Activated T-helper 1 cell treated with Interleukin-2 at 50 U/mL for 16 hours (primary cell): Measurements from ENCODE around the gene RGPD8.
"Not testable (repeated sequence)": the region's sequence is repeated elsewhere in the genome, so short reads cannot be mapped to it uniquely, and the experiment has no call there.

Experiments used
- DNase-seq: peaks from one replicate; pipeline ENCODE4 v3.0.0-alpha.2; 2020; ENCODE audit warnings: low read depth

The RGPD8 gene

DNA sequence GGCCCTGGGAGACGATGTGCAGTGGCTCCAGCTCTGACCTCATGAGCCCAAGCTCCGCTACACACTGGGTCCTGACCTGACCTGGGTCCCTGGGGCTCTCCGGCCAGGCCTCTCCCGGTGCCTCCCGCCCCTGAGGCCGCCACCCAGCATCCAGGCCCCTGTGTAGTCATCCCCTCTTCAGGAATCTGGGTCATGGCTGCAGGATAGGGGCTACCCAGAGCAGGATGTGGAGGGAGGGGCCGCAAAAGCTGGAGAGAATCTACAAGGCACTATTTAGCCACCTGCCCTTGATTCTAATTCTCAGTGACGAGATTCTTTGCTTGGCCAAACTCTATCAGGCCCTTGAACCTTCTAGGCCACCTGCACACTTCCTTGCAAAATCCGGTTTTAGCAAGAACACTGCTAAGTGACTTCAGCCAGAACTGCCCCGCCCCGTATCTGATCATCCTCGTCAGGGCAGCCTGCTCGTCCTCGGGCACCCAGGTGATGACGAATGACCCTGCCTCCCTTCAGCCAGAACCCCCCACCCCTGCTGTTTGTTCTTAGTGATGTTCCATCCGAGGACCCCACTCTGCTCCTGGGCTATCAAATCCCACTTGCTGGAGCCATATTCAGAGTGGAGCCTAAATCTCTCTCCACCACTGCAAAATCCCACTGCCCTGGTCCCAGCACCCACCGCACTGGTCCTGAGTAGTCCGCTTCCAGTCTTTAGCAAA lies 2.4 kb upstream of the RGPD8 start:
- not testable (repeated sequence) for DNase-seq

DNA sequence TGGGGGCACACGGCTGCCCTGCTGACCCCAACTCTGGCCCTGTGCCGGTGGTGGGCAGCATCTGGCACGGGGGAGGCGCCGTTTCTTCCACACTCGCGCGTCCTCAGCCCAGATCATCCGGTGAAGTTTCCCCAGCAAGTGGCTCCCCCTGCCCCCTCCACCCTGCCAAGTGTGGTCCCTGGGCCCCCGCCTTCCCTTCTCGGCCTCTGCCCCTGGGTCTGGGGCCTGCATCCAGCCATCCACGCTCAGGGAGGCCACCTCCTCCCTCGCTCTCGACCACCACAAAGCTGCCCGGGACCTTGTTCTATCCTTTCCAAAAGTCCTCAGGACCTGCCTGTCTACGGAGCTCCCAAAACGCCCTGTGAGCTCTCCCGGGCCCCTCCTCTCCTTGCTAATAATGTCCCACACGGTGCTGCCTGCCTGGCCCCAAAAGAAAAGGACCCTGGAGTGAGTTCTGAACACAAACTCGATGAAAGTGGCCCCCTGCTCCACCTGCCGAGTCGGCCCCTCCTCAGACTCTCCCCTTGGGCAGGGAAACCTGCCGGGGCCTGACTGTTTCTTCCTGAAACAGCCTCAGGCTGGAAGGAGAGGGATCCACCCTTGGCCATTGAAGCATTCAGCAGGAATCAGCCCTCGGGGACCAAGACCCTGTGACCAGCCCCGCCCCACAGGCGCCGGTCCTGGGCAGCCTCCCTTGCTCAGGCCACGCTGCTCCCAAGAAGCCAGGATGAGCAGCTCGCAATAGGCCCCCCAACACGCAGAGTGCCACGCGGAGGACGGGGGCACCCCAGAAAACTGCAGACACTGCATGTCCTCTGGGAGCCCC lies 1.7 kb upstream of the RGPD8 start:
- not testable (repeated sequence) for DNase-seq

DNA sequence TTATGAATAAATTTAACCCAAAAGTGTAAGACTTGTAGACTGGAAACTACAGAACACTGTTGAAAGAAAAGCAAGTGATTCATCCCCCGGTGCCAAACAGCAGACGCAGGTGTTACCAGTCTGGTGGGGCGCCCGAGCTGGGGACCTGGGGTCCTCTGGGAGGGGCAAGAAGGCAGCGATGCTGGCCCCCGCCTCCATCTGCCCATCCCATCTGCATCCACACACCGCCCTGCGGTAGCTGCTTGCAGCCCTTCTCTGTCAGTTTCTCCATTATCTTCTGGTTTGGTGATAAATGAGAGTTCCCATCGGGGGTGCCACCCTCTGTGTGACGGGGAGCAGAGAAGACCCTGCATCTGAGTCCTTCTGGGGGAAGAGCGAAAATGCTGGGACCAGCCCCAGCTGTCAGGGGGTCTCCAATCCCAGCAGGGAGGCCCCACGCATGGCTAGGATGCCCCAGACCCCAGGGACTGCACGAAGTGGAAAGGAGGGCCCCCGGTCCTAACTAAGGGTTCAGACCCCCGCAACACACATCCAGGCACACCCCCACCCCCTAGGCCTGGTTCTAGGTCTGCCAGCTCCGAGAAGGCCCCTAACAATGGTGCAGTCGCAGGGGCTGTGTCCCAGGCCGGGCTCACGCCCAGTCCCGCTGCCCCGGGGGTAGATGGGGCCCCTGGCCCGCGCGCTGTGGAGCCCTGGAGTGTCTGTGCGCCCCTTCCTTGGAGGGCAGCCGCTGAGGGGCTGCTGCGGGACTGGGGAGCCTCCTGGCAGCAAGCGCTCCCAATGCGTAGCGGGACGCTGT lies 686 bp upstream of the RGPD8 start:
- no peak for DNase-seq

DNA sequence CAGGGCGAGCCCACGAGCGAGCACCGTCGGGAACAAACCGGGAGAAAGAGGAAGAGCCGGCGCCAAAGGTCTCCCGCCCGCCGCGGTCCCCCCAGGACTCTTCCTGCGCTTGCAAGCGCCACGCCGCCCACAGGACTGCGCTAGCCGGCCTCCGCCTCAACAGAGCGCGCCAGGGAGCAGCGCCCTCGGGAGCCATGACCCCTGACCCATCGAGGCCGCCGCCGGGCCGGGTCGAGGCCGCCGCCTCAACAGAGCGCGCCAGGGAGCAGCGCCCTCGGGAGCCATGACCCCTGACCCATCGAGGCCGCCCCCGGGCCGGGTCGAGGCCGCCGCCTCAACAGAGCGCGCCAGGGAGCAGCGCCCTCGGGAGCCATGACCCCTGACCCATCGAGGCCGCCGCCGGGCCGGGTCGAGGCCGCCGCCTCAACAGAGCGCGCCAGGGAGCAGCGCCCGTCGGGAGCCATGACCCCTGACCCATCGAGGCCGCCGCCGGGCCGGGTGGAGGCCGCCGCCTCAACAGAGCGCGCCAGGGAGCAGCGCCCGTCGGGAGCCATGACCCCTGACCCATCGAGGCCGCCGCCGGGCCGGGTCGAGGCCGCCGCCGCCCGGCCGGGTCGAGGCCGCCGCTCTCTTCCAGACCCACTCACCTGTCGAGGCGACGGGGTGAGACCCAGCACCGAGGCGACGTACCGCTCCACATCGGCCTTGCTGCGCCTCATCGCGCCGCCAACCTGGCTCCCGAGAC lies 538 bp downstream of the RGPD8 start:
- not testable (repeated sequence) for DNase-seq

DNA sequence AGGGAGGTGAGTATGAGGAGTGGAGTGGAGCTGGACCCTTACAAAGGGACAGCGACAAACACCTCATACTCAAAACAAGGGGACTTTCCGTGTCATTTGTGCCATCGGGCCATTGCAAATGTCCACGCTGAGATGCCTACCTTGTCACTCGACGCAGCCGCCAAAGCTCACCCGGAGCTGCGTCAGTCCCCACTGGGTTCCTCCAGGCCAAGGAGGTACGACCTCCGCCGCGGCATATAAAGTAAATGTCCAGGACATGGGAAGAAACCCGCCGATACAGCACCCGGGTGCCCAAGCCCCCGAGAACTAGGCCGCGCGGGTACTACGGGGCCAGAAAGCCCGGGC lies 1.1 kb downstream of the RGPD8 start:
- not testable (repeated sequence) for DNase-seq

DNA sequence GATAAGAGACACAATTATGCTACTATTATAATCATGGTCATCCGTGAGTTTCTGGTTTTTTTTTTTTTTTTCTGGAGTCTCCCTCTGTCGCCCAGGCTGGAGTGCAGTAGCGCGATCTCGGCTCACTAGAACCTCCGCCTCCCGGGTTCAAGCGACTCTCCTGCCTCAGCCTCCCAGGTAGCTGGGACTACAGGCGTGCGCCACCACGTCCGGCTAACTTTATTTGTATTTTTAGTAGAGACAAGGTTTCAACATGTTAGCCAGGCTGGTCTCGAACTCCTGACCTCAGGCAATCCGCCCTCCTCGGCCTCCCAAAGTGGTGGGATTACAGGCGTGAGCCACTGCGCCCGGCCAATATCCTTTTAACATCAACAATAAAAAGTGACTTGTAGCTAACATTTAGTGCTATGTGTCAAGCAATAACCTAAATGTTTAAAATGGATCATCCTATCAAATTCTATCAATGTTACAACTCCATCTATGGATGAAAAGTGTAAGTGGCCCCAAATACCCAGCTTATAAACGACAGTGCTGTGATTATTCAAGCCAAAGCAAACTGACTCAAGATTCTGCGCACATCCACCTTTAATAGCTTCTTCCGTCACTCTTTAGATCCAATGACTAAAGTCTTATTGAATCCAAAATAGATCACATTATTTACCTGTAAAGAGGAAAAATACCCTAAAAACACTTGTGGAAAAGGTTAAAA lies 1.7 kb downstream of the RGPD8 start:
- DNase-seq = not testable (repeated sequence)

DNA sequence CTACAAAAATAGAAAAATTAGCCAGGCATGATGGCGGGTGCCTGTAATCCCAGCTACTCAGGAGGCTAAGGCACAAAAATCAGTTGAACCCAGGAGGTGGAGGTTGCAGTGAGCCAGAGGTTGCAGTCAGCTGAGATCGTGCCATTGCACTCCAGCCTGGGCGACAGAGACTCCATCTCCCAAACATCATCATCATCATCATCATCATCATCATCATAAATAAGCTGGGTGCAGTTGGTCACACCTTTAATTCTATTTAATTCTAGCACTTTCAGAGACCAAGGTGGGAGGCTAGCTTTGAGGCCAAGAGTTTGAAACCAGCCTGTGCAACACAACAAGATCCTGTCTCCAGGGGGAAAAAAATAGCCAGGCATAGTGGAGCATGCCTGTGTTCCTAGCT lies 8.9 kb downstream of the RGPD8 start:
- not testable (repeated sequence) for DNase-seq

DNA sequence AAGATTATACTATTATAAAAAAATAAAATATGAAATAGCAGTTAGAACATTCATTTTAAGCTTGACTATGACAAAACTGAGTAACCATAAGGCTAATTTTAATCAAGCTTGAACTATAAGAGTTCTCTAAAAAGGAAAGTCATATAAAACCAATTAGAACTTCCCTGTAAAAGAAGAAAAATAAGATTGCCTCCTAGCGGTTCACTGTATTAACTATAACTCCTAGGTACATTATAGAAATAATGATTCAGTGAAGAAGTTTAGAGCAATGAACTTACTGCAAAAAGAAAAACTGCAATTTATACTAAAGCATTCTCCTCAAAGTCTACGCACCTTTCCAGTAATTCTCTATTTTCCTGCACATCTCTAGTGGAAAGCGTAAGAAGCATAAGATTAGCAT lies 16.6 kb downstream of the RGPD8 start:
- DNase-seq = not testable (repeated sequence)

DNA sequence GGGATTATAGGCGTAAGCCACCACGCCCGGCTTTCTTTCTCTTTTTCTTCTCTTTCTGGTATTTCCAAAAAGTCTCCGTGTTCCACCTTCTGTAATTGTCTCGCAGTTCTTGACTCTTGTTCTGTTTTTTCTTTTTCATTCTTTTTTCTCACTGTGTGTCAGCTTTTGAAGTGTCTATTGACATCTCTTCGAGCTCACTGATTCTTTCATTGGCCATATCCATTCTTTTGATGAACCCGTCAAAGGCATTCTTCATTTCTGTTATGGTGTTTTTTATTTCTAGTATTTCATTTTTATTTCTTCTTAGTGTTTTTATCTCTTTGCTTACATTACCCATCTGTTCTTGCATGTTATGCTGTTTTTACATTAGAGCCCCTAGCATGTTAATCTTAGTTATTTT lies 73.4 kb downstream of the RGPD8 start:
- DNase-seq = not testable (repeated sequence)

DNA sequence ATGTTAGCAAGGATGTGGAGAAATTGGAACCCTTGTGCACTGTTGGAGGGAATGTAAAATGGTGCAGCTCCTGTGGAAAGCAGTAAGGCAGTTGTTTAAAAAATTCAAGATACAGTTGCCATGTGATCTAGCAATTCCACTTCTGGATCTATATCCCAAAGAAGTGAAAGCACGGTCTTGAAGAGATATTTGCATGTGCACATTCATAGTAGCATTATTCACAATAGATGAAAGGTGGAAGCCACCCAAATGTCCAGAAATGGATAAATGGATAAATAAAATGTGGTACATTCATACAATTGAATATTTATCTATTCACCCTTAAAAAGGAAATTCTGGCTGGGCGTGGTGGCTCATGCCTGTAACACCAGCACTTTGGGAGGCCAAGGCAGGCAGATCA lies 79.1 kb downstream of the RGPD8 start:
- DNase-seq = not testable (repeated sequence)

DNA sequence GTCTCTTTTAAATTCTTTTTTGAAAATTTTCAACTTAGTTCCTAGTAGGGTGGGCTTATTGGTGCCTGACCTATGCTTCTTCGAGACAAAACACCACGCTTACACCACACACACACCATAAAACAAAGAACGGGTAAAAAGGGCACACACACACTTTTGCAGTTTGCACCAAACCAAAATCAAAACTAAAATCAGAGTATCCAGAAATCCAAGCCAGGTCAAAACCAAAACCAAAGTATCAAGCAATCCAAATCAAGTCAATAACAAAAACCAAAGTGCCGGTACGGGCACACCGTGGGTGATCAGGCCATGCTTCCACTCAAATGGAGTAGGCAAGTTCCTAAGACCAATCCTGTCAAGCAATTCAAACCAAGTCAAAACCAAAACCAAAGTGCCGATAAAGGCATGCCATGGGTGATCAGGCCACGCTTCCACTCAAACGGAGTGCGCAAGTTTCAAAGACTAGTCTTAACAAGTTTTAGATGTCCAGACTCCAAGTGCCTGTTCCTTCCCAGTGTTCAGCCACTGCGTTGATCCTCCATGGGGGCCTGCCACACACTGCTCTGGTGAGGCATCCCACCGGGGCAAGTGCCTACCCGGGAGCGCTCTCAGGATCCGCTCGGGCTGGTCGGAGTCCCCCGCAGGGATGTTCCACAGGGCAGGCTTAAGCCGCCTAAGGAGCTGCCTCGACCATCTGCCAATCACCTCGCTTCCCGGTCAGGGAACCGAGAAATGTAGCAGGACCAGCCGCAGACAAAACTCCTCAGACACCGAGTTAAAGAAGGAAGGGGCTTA lies 80.4 kb downstream of the RGPD8 start:
- not testable (repeated sequence) for DNase-seq

DNA sequence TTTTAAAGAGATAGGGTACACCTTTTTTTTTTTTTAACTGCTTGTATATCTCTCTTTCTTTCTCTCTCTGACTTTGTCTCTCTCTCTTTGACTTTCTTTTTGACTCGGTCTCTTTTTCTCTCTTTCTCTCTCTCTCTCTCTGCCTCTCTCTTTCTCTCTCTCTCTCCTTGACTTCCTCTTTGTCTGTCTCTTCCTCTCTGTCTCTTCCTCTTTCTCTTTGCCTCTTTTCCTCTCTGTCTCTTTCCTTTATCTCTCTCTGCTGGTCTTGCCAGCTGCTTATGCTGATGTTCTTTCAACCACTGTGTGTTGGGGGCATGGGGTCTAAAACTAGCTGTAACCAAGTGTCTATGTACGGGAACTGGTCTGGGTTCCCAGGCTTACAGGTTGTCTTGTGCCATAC lies 81.2 kb downstream of the RGPD8 start:
- not testable (repeated sequence) for DNase-seq

DNA sequence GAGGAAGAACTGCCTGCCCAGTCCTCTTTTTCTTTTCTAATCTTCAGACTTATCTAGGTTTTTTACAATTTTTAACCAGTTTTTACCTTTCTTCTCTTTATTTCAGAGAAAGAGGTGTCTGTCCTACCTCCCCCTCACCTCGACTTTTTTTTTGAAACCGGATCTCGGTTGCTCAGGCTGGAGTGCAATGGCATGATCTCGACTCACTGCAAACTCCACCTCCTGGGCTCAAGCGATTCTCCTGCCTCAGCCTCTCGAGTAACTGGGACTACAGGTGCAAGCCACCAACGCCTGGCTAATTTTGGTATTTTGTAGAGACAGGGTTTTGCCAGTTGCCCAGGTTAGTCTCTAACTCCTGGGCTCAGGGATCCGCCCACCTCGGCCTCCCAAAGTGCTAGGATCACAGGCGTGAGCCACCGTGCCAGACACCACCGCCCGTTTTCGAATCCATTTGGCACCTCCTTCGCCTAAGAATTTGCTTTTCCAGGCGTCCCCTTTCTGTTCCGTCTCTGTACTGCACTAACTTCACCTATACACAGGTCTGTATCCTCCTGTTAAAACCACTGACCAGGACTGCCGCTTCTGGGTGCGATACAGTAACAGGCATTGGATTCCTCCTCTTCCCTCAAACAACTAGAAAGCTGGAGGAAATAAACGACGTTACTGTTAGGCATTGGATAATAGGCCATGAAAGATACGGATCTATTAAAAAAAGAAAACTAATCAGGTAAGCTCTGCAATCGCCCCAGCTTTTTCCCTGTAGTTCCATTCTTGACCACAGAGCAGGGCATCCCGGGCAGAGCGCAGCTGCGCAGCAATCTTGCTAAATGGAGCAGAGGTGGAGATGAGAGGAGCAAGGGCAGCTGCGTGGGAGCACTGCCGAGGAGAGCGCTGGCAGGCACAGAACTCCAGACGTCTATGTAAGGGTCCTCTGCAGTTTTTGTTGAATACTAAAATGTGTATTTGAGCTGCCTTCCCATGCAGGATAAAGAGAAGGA lies 88.1 kb downstream of the RGPD8 start:
- DNase-seq = no peak

DNA sequence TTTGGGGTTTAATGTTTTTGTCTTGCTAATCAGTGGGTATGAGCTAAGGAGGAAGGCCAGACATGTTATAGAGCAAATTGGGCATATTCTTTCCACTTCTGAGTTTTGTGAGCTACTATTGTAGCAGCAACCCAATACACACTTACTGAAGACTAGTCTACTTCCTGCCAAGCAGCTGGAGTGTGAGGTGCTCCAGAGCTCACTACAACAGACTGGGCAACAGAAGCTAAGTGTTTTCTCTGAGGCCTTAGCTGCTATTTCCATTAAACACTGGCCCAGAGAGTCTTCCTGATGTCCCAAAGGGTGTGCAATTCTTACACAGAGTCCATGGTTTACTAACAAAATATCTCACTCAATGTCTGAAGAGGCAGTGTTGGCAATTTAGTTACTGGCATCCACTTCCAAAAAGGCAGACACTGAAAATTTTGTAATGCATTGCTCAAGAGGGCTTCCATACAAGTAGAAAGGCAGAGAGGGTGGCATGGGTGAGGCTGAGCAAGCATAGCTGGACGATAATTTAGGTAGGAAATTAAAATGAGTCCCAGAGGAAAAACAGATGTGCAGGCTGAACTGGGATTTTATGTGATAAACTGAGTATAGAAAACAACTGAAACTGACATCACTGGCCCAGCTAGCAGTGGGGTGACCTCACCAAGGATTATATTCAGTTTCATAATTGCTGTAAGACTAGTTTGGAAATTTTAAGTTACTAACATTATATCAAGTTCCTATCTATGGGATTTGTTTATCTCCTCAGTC lies 89.4 kb downstream of the RGPD8 start:
- DNase-seq = no peak

DNA sequence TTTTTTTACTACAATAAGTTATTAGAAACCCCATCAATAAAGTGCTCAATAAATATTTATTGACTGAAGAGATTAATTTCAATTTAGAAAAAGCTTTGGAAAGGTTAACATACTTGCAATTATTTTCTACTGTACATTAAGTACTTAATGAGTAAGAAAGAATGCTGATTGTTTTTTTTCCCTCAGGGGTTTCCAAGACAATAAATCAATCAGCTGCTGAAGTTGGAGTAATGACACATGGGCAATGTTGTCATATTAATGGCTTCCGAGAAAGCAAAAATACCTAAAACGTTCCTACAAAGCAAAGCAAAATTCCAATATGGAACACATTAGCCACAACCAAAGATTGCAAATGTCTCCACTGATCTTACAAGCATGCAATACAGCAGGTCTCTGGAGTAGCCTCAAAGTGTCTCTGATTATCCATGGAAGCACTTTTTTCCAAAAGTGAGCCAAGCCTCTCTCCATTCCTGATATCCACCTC lies 91.3 kb downstream of the RGPD8 start:
- no peak for DNase-seq

DNA sequence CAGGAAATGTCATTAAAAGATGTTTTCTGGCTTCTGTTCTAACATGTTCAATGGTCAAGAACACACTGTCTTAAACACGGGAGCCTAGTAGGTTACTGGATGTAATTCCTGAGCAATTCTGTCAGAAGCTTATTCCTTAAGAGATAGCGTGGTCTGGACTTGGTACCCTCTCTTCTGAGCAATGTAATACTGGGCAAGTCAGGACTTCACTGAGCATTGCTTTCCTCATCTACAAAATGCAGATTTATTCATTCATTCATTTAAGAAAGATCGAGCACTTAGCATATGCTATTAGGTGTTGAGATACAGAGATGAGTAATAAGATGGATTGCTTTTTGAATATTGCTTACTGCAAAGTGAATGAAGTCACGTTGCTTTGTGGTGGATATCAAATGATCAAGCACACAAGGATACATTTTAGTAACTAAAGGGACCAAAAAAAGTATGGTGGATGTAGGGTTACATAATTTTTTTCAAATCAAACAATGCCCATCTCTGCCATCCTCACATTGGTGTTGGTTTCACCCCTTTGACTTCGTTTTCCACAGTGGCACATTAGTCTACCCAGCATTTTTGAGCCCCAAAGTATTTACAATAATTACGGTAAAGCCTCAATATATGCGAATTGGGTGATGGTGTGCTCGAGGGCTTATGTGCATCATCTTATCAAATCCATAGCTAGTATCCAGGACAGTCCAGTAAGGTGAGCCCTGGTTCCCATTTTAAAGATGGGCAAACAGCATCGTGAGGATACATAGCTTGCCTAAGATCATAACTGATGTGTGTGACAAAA lies 92.8 kb downstream of the RGPD8 start:
- no peak for DNase-seq

DNA sequence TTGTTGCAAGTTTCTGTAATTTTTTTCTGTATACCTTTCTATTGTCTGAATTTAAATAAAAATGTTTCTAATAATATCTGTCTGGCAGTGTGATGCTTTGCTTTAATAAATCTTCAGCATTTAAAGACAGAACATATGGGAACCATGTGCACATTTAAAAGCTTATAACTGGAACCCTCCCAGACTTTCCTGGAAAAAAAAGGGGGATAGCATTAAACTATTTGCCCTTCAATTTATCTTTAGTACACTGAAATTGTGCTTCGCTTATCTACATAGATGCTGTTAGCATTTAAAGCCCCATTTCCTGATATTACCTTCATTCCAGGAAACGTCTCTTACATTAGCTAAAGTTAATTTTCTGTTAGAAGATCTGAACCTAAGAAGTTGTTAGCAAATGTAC lies 93.5 kb downstream of the RGPD8 start:
- no peak for DNase-seq
